GM12873 (cell line): ENCODE data around the gene PLCL2.

Experiments
- TF ChIP-seq, protein P1 (sequence below): IDR thresholded peaks from 2 replicates; pipeline ENCODE4 v1.5.1; 2012; ENCODE audit warnings: low read depth, mild to moderate bottlenecking, moderate library complexity, low read length, control low read depth; ENCODE audit not compliant: insufficient read depth; ENCODE audit errors: missing control alignments

The PLCL2 gene

DNA sequence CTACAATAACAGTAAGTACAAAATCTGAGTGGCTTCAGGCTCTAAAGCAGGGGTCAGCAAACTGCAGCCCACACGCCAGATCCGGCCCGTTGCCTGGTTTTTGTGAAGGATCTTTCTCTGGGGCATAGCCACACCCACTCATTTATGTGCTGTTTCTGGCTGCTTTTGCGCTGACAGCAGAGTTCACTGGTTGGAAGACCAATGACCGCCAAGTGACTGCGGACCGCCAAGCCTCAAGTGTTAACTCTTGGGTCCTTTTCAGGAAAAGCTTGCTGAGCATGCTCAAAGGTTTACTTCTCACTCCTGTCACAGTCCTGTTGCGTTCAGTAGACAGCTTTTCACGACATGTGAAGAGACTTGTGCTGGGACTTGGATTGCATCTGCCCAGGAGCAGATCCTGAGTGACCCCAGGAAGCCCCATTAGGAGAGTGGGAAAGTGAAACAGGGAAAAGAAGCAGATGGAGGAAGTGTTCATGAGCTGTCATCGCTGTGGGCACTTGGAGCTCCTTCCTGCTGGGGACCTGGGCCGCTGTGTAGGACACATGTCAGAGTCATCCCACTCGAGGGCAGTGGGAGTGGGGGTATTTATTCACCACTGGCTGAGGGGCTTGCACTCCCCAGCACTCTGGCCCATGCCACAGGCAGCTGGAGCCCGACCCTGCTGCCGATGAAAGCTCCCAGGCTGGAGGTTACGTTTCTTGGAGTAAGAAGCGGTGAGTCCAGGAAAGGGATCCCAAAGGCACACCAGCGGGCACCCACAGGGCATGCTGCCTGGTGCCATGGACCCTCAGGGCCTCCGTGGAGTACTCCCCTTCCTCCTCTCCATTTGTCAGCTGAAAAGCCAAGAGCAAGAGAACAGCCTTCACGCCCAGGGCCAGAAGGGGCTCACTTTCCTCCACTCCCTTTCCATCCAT, 249.1 kb downstream of the PLCL2 start:
- TF ChIP-seq, protein P1, sequence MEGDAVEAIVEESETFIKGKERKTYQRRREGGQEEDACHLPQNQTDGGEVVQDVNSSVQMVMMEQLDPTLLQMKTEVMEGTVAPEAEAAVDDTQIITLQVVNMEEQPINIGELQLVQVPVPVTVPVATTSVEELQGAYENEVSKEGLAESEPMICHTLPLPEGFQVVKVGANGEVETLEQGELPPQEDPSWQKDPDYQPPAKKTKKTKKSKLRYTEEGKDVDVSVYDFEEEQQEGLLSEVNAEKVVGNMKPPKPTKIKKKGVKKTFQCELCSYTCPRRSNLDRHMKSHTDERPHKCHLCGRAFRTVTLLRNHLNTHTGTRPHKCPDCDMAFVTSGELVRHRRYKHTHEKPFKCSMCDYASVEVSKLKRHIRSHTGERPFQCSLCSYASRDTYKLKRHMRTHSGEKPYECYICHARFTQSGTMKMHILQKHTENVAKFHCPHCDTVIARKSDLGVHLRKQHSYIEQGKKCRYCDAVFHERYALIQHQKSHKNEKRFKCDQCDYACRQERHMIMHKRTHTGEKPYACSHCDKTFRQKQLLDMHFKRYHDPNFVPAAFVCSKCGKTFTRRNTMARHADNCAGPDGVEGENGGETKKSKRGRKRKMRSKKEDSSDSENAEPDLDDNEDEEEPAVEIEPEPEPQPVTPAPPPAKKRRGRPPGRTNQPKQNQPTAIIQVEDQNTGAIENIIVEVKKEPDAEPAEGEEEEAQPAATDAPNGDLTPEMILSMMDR, result no peak

DNA sequence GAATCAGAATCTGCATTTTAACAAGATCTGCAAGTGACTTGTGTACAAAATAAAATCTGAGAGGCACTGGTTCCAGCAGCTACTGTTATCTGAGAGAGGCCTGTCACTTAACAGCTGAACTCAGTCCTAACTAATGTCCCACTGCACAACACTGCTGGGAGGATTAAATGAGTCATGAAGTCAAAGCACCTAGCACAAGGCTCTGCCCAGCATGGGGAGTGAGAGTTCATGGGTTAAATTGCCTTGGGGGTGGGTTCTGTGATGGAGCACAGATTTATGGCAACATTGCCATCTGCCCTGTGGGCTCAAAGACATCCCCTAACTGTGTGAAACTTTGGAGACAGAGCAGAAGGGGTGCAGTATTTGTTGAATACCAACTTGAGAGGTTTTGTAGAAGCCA, 250.9 kb downstream of the PLCL2 start:
- TF ChIP-seq, protein P1, result no peak

DNA sequence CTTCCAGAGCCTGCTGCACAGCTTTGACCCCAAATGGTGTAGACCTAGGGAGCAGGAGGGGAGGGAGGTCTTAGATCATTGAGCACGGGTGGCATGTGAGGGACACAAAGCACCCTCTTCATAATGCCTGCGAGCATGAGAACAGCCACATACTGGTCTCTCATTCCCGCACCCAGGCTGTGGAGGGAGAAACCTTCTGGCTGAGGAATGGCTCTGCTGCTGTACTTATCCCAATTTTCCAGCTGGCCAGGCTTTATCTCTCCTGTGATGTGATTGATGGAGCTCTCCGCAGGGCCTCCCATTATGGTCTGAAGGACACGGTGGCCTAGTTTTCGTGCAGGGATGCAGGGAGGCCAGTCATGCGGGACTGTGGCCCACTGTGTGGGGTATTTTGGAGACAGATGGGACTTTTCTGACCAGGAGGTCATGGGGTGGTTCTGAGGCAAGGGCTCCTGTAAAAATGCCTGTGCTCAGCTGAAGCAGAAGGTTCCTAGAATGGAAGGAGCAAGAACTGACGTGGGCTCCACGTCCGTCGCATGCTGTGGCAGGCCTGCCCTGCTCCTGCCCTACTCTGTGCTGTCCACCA, 251.5 kb downstream of the PLCL2 start:
- TF ChIP-seq, protein P1, result no peak

DNA sequence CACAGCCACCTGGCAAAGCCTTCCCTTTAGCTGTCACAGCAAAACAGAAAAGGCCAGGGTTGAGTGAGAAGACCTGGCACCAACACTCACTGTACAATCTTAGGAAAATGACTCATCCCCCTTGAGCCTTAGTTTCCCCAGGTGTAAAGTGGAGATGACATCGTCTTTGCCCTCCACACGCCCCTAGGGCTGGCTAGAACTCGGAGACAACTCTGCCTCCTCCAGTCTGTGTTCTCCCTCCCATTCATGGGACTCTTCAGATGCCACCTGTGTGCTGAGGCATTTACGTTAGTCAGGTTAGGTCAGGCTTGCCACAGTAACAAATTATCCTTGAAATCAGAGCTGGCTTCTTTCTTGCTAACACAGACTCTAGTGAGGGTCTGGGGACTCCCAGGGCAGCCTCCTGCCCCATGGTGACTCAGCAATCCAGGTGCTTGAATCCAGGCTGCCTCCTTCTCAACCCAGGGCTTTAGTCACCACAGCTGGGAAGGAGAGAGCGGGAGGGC, 252.6 kb downstream of the PLCL2 start:
- TF ChIP-seq, protein P1, result no peak

DNA sequence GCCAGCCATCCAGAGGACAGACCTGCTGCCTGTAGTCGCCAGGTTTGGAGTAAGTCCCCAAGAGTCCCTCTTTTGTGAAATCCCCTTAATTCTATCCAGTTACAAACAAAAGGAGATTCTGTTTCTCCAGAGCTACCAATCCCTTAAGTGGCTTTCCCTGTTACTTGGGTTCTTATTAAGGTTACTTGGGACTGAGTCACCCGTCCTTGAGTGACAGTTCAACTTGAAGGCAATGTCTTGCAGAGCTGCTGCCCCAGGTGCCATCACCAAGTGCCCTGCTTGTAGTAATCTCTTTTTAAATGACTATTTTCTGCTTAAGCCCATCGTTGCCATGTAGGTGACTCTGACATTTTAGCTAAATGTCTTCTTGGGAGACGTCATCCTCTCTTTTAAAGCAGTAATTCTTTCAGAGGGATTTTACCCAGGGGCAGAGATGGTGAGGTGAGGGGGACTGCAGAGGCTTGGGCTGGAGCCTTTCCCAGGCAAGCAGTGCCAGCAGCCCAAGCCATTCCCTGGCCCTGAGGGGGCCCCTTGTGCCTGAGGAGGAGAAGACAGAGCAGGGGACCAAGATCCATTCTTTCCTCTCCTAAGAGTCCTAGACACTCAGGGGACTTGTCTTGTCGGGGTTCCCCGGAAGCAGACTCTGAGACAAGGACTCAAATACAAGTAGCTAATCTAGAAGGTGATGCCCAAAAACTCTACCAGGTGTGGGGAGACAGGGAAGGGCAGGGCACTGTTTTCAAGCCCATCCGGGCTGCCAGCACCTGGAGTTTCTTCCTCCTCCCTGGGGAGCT, 253.7 kb downstream of the PLCL2 start:
- TF ChIP-seq, protein P1, result no peak
